Stimulated activated CD8-positive, alpha-beta memory T cell treated with anti-CD3 and anti-CD28 coated beads, Interleukin-12 subunit alpha, Interleukin-12 subunit beta, amount 100 ng/mL, for 4 hours (primary cell): ENCODE measurements around the gene NAA60.
"Not testable (repeated sequence)": the region's sequence is repeated elsewhere in the genome, so short reads cannot be mapped to it uniquely, and the experiment has no call there.

ENCODE experiments used
- DNase-seq: peaks from one replicate; pipeline ENCODE4 v3.0.0-alpha.2; 2020; ENCODE audit warnings: low read depth

NAA60 gene

GRCh38 chr16:3511286-3512180 is 68.1 kb downstream of the NAA60 start:
- no peak for DNase-seq

GRCh38 chr16:3513892-3514583 is 70.6 kb downstream of the NAA60 start:
- DNase-seq = no peak

- no peak for DNase-seq
These were observed 71.1 kb downstream of the NAA60 start for GRCh38 chr16:3514621-3515020.

- no peak for DNase-seq
These were observed 72.4 kb downstream of the NAA60 start for GRCh38 chr16:3515897-3516296.

GRCh38 chr16:3518292-3518985 is 75.0 kb downstream of the NAA60 start:
- DNase-seq = no peak

GRCh38 chr16:3518986-3519348 is 75.5 kb downstream of the NAA60 start:
- no peak for DNase-seq

GRCh38 chr16:3519581-3519980 is 76.1 kb downstream of the NAA60 start:
- DNase-seq = no peak

- DNase-seq = no peak
These were observed 76.9 kb downstream of the NAA60 start for GRCh38 chr16:3520413-3520812.

- no peak for DNase-seq
These were observed 77.4 kb downstream of the NAA60 start for GRCh38 chr16:3520841-3521240.

GRCh38 chr16:3523281-3523680 is 79.8 kb downstream of the NAA60 start:
- DNase-seq = no peak

GRCh38 chr16:3525951-3526350 is 82.5 kb downstream of the NAA60 start:
- no peak for DNase-seq

GRCh38 chr16:3527216-3527829 is 83.8 kb downstream of the NAA60 start:
- not testable (repeated sequence) for DNase-seq

- no peak for DNase-seq
These were observed 84.9 kb downstream of the NAA60 start for GRCh38 chr16:3528406-3528805.

GRCh38 chr16:3529175-3529574 is 85.7 kb downstream of the NAA60 start:
- DNase-seq = no peak

- no peak for DNase-seq
These were observed 87.0 kb downstream of the NAA60 start for GRCh38 chr16:3530371-3530914.

- no peak for DNase-seq
These were observed 89.3 kb downstream of the NAA60 start for GRCh38 chr16:3532741-3533140.

GRCh38 chr16:3534126-3534525 is 90.6 kb downstream of the NAA60 start:
- no peak for DNase-seq

- DNase-seq = no peak
These were observed 92.8 kb downstream of the NAA60 start for GRCh38 chr16:3536271-3536731.
